GM19240 (cell line): ENCODE measurements around the gene CRYBG2.
"Not testable (repeated sequence)": the region's sequence is repeated elsewhere in the genome, so short reads cannot be mapped to it uniquely, and the experiment has no call there.

ENCODE experiments used
- DNase-seq: peaks from one replicate; pipeline ENCODE4 v3.0.0; 2011; ENCODE audit warnings: low spot score; ENCODE audit not compliant: insufficient read length

The CRYBG2 gene

GRCh38 chr1:26350701-26351589, 3.0 kb downstream of the CRYBG2 start:
- no peak for DNase-seq

- no peak for DNase-seq
Measured at GRCh38 chr1:26350343-26350700, 3.6 kb downstream of the CRYBG2 start.

GRCh38 chr1:26349877-26350244, 4.1 kb downstream of the CRYBG2 start:
- DNase-seq, result no peak

DNA sequence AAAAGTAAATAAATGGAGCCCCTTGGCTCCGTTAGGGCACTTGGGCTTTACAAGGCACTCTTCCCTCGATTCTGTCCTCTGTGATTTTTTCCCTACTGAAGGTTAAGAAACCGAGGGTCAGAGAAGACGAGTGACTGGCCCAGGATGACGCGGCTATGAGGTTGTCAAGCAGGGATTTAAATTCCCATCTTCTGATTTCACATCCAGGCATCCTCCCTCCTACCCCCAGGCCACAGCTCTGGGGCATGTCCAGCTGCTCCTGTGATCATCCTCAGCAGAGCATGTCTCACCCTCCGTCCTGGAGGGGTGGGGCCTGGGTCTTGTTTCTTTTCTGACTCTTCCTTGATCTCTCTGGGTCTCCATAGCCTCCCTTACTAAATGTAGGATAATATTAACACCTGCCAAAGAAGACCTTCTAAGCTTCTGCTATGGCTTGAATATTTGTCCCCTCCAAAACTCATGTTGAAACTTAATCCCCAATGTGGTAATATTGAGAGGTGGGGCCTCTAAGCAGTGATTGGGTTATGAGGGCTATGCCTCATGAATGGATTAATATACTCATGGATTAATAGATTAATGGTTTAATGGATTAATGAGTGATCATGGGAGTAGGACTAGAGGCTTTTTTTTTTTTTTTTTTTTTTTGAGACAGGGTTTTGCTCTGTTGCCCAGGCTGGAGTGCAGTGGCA, 4.6 kb downstream of the CRYBG2 start:
- no peak for DNase-seq

DNA sequence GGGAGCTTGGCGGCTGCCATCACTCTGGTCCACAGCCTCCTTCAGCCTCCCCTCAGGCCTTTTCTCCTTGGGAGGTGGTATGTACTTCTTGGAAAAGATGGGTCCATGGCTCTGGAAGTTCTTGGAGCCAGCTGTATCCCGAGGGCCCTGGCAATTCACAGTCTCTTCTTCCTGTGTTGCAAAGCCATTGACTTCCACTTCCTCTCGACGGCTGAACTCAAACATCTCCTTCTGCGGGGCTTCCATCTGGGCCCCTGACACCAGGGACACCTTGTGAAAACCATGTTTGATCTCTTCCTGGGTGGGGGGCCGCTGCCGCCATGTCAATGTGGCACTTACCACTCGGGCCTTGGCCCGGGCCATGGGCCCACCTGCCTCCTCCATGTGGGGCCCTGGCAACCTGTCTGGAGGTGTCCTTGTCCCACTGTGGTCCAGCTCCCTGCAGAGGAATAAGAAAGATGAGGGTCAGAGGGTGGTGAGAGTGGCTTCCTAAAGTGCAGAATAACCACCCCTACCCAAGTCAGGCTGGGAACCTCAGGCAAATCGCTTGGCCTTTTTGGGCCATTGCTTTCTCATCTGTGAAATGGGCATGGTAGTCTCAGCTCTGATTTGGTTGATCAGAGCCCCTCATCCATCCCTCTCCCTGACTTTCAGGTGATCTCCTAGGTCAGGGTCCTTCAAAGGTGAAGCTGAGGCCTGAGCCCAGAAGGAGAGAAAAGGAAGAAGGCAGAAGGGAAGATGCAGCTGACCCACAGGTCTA, 7.5 kb downstream of the CRYBG2 start:
- DNase-seq, result no peak

- no peak for DNase-seq
Measured at GRCh38 chr1:26345718-26346117, 8.2 kb downstream of the CRYBG2 start.

GRCh38 chr1:26344147-26344920, 9.6 kb downstream of the CRYBG2 start:
- DNase-seq, result no peak

DNA sequence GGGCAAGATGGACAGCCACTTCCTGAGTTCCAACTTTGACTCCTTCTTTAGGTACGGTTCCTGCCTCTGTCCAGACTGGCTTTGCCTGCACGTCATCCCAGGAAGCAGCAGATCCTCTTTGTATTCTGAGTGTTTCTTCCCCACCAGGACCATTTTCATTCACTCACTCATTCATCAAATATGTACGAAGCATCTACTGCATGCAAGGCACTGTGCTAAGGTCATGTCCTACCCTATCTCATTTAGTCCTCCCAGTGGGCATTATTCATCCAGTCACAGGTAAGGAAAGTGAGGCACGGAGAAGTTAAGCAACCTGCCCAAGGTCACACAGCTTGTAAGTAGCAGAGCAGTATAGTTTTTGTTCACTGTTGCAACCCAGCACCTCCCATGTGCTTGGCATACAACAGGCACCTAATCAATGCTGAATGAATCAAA, 13.9 kb downstream of the CRYBG2 start:
- DNase-seq, result no peak

DNA sequence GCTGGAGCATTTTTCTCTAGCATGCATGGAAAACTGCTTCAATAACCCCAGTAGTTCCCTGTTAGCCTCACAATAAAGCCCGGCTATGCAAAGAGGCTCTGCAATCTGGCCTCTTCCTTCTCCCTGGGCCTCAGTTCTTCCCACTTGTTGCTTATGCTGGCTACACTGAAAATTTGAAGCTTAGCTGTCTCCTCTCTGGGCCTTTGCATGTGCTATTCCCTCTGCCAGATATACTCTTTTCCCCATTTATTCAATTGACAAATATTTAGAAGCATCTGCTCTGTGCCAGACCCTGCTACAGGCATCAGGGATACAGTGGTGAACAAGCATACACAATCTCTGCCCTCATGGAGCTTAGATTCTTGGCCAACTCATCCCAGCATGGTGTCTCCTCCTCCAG, 15.3 kb downstream of the CRYBG2 start:
- DNase-seq, result no peak

GRCh38 chr1:26337625-26338024, 16.3 kb downstream of the CRYBG2 start:
- no peak for DNase-seq

GRCh38 chr1:26337206-26337535, 16.8 kb downstream of the CRYBG2 start:
- no peak for DNase-seq

- DNase-seq, result peak; percentile 77
Measured at GRCh38 chr1:26336477-26337205, 17.3 kb downstream of the CRYBG2 start.

GRCh38 chr1:26335774-26336476, 18.0 kb downstream of the CRYBG2 start:
- no peak for DNase-seq

DNA sequence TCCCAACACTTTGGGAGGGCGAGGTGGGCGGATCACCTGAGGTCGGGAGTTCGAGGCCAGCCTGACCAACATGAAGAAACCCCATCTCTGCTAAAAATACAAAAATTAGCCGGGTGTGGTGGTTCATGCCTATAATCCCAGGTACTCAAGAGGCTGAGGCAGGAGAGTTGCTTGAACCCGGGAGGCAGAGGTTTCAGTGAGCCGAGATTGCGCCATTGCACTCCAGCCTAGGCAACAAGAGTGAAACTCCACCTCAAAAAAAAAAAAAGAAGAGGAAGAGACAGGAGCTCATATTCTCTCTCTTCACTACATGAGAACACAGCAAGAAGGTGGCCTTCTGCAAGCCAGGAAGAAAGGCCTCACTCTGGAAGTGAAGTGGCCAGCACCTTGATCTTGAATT, 20.6 kb downstream of the CRYBG2 start:
- not testable (repeated sequence) for DNase-seq

GRCh38 chr1:26330276-26330675, 23.7 kb downstream of the CRYBG2 start:
- no peak for DNase-seq

DNA sequence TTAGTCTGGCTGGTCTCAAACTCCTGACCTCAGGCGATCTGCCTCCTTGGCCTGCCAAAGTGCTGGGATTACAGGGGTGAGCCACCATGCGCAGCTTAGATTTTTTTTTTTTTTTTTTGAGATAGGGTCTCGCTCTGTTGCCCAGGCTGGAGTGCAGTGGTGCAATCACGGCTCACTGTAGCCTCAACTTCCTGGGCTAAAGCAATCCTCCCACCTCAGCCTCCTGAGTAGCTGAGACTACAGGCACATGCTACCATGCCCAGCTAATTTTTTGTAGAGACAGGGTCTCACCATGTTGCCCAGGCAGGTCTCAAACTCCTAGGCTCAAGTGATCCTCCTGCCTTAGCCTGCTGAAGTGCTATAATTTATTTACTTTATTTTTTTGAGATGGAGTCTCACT, 24.6 kb downstream of the CRYBG2 start:
- not testable (repeated sequence) for DNase-seq

DNA sequence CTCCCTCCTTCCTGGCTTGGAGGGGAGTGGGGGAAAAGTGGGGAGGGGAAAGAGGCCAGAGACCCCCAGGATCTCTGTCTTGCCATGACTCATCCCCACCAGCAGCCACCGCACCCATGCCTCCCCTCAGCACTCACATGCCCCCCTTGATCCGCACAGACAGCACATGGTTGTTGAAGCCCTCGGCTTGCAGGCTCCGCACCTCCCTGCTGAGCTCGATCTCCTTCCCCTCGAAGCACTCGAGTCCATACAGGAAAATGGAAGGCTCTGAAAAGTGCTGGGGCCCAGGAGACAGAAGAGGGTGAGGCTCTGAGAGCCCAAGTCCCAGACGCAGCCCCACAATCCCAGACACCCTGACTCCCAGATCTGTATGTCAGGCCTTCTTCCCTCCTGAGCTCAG, 25.3 kb downstream of the CRYBG2 start:
- DNase-seq, result no peak

DNA sequence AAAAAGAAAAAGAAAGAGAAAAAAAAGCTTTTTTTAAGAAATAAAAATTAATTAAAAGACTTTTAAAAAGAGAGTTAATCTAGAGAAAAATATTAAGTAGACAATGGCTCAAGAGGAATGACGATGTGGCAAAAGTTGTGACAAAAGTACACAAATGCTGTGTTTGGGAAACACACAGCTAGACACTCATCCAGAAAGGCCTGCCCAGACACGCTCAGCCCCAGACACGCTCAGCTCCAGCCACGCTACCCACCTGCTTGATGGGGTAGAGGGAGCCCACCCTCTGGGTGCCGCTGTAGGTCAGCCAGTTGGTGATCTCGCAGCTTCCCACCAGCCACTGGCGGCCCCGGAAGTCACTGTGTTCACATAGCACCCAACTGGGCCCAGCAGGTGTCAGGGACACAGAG, 26.0 kb downstream of the CRYBG2 start:
- no peak for DNase-seq

DNA sequence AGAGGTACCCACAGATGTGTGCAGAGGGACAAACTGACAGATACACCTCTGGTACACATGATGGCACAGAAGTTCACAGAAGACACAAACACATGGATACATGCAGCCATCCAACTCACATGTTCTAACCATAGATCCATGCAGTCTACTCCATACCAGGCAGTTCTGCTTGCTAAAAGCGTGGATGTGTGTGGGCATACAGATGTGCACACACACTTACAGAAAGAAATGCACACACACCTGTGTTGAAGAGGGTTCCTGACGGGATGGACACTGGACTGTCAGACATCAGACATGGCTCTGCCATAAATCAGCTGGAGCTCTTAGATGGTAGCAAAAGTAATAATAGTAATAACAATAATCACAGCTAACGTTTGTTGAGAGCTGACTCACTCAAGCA, 29.4 kb downstream of the CRYBG2 start:
- no peak for DNase-seq

GRCh38 chr1:26323382-26323781, 30.5 kb downstream of the CRYBG2 start:
- no peak for DNase-seq
